Panc1 (cell line): ENCODE data around the gene C17orf67. TPM values are rescaled to one million over a fixed set of nuclear protein-coding genes. Genes with fewer than 3 reads are reported as not detected.

ENCODE experiments used
- ATAC-seq: fragments of 200-7000 bp; cut with Tn5 transposase; 2 replicates; pipeline ENCODE4 v1.9.1; 2020; ENCODE audit warnings: mild to moderate bottlenecking, moderate library complexity
- BruUV-seq: library from RNA; stranded (reverse); fragments of 400-500 nt; replicated peaks from 2 replicates; lab custom pipeline; 2021; lab: Mats Ljungman, UMichigan
- CTCF ChIA-PET: fragments of 300-600 bp; sonication (Branson Sonifier 250); formaldehyde crosslinking; loops from one replicate; lab custom pipeline; 2022; ENCODE audit warnings: antibody characterized with exemption; lab: Charles Lee
- POLR2A ChIA-PET: fragments of 300-600 bp; sonication (Branson Sonifier 250); formaldehyde crosslinking; loops from one replicate; lab custom pipeline; 2022; ENCODE audit warnings: antibody characterized with exemption; lab: Charles Lee
- DNase-seq: peaks from one replicate; pipeline ENCODE4 v3.0.0-alpha.2; 2010; ENCODE audit warnings: low read depth, low spot score
- H3K27ac ChIP-seq: 2 replicates; pipeline ENCODE4 v1.5.1; 2011; ENCODE audit warnings: mild to moderate bottlenecking, low read length, inconsistent platforms
- H3K27me3 ChIP-seq: fragments of 200-500 bp; sonication (Bioruptor generic); 2 replicates; pipeline ENCODE4 v1.6.0; 2014; ENCODE audit warnings: low read length, inconsistent platforms; ENCODE audit not compliant: control insufficient read depth, insufficient read depth
- H3K36me3 ChIP-seq: fragments of 200-500 bp; sonication (Bioruptor generic); 2 replicates; pipeline ENCODE4 v1.5.1; 2014; ENCODE audit warnings: inconsistent platforms, mild to moderate bottlenecking, low read length, moderate library complexity; ENCODE audit not compliant: control insufficient read depth, insufficient read depth
- H3K4me1 ChIP-seq: 2 replicates; pipeline ENCODE4 v1.5.1; 2011; ENCODE audit warnings: inconsistent platforms, mild to moderate bottlenecking, low read length, moderate library complexity; ENCODE audit not compliant: control insufficient read depth, insufficient read depth
- H3K4me3 ChIP-seq, 2 experiments: 2 replicates each; pipeline ENCODE4 v1.5.1; 2011 to 2012; ENCODE audit warnings: low read depth in 2 of 2, low read length in 2 of 2, mild to moderate bottlenecking in 2 of 2, inconsistent platforms in 1 of 2, moderate library complexity in 1 of 2
- H3K9me3 ChIP-seq: fragments of 200-500 bp; sonication (Bioruptor generic); 2 replicates; pipeline ENCODE4 v1.5.1; 2014; ENCODE audit warnings: low read depth, mild to moderate bottlenecking, inconsistent platforms, low read length, moderate library complexity; ENCODE audit not compliant: control insufficient read depth, insufficient read depth
- CTCF ChIP-seq: fragments of 450-650 bp; IDR thresholded peaks from 2 replicates; pipeline ENCODE4 v1.5.1; 2017; ENCODE audit warnings: mild to moderate bottlenecking
- POLR2AphosphoS5 ChIP-seq: IDR thresholded peaks from 2 replicates; pipeline ENCODE4 v1.6.1; 2012; ENCODE audit warnings: mild to moderate bottlenecking, low read depth, low read length, moderate library complexity
- REST ChIP-seq, 2 experiments: IDR thresholded peaks; 2 replicates each; pipeline ENCODE4 v1.6.1; 2011 to 2012; ENCODE audit warnings: low read depth in 2 of 2, control low read depth in 1 of 2, low read length in 1 of 2, mild to moderate bottlenecking in 1 of 2, moderate library complexity in 1 of 2; ENCODE audit not compliant: insufficient read depth in 1 of 2
- SIN3A ChIP-seq: IDR thresholded peaks from 2 replicates; pipeline ENCODE4 v1.6.1; 2012; ENCODE audit warnings: low read depth, mild to moderate bottlenecking, low read length, moderate library complexity, borderline replicate concordance; ENCODE audit not compliant: insufficient read depth
- TCF7L2 ChIP-seq: IDR thresholded peaks from 2 replicates; pipeline ENCODE4 v1.6.1; 2011; ENCODE audit warnings: mild to moderate bottlenecking, low read depth, low read length, inconsistent platforms
- in situ Hi-C: cut with HindIII; loops from 2 replicates; pipeline ENCODE4 v1.10.0; 2016; ENCODE audit warnings: low sequenced_read_pairs, low pct_unique_long_range_greater_than_20kb
- intact Hi-C: fragments of 100-400 bp; cut with micrococcal nuclease; formaldehyde crosslinking; loops from one replicate; pipeline ENCODE4 v1.10.0; 2022; ENCODE audit not compliant: unreplicated experiment
- total RNA-seq: library from RNA; stranded (reverse); gene quantifications from one replicate; pipeline ENCODE4 v1.2.1, GENCODE V29; 2021; ENCODE audit not compliant: unreplicated experiment

Gene C17orf67
- total RNA-seq, 1 experiment from 2014 or later: 3.4 TPM

GRCh38 chr17:56751145-56751738 is 82.5 kb downstream of the C17orf67 start:
- intact Hi-C loops: no loop called here
- no peaks in the 10 kb centered on the region for H3K36me3 ChIP-seq

GRCh38 chr17:56744721-56745120 is 89.0 kb downstream of the C17orf67 start:
- intact Hi-C loops: no loop called here
- POLR2A ChIA-PET: no interaction called here
- in situ Hi-C loops: no loop called here
- no peaks in the 10 kb centered on the region for H3K27me3 ChIP-seq
- ATAC-seq: no peak
- BruUV-seq: no TSS peak
- TF ChIP-seq REST (IDR thresholded peaks at IDR 0.05; ENCODE audit: insufficient read depth in 1 of 2, low read depth in 2 of 2, low read length in 1 of 2) (no peak), POLR2AphosphoS5 (no peak), CTCF (no peak), TCF7L2 (no peak), SIN3A (no peak)
- H3K36me3 ChIP-seq: no peaks in the 10 kb centered on the region
- DNase-seq: no peak
- no peak overlapping the region for H3K4me3 ChIP-seq
- no peak overlapping the region for H3K27ac ChIP-seq
- H3K9me3 ChIP-seq: no peaks in the 10 kb centered on the region
- CTCF ChIA-PET: no interaction called here
- H3K4me1 ChIP-seq: no peaks in the 10 kb centered on the region

More at GRCh38 chr17:56751145-56751738, 82.5 kb downstream of the C17orf67 start:
- DNase-seq: no peak
- in situ Hi-C loops: no loop called here
- H3K27ac ChIP-seq: no peak overlapping the region
- ATAC-seq: no peak
- BruUV-seq: no TSS peak
- POLR2A ChIA-PET: no interaction called here
- CTCF ChIA-PET: interaction anchor here (1.3 kb wide), 1 partner anchor 158 kb away, joined by 3 read pairs; the partner anchor contains the start of gene NOG
- H3K9me3 ChIP-seq: no peaks in the 10 kb centered on the region
- H3K4me3 ChIP-seq: no peak overlapping the region
- H3K27me3 ChIP-seq: no peaks in the 10 kb centered on the region
- peaks cover 3% of the 10 kb centered on the region; the same call in 1 of the 2 replicates for H3K4me1 ChIP-seq
- no peak for TF ChIP-seq SIN3A
- TF ChIP-seq CTCF: 0 out of 2 replicates have a peak, but pooled peaks have one; percentile 16
